ENCODE results near the gene AP1S3.
"Not testable (repeated sequence)": the region's sequence is repeated elsewhere in the genome, so short reads cannot be mapped to it uniquely, and the experiment has no call there.

AP1S3 gene

GRCh38 chr2:223797811-223798721 is 39.3 kb downstream of the AP1S3 start:
- DNase-seq: no peak

- DNase-seq: no peak
Measured at GRCh38 chr2:223797037-223797436, 40.3 kb downstream of the AP1S3 start.

DNA sequence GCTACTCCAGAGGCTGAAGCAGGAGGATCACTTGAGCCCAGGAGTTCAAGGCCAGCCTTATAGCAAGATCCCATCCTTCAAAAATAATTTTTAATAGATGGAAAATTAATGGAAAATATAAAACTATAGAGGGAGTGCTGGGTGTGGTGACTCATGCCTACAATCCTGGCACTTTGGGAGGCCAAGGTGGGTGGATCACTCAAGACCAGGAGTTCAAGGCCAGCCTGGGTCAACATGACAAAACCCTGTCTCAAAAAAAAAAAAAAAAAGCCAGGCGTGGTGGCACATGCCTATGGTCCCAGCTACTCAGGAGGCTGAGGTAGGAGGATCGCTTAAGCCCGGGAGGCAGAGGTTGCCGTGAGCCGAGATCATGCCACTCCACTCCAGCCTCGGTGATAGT is 48.0 kb downstream of the AP1S3 start:
- DNase-seq: no peak

DNA sequence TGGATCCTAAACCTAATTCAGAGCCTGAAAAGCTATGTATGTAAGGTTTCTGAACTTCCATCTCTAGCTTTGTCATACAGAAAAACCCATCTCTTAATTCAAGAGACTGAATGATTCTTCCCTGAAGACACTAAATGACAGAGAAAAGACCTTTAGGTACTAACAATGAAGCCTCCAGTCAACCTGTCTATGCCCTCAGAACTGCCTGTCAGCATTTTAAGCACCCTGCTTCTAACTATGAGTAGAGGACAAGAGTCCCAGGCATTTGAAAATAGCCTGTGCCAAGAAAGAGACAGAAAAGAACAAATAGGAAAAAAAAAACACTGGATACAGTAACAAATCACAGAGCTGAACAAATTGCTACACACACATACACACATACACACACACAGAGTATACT is 48.6 kb downstream of the AP1S3 start:
- DNase-seq: no peak

GRCh38 chr2:223788106-223788505 is 49.3 kb downstream of the AP1S3 start:
- DNase-seq: not testable (repeated sequence)

DNA sequence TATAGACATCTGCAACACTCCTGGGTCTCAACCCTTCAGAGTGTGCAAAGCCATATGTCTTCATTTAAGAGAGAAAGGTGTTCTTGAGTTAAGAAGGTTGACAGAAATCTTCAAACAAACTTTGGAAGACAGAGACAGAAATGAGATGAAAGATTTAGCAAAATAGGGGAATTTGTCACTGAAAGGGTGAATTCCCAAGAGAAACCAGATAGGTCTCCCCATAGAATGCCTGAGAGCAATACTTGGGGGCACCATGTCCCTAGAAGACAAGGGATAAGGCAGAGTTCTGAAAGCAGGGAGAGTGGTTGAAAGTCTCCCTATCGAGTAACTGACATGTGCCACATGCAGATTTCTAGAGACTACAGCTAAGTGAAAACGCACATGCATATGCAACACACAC is 50.0 kb downstream of the AP1S3 start:
- no peak for DNase-seq

GRCh38 chr2:223786943-223787342 is 50.4 kb downstream of the AP1S3 start:
- DNase-seq: no peak

DNA sequence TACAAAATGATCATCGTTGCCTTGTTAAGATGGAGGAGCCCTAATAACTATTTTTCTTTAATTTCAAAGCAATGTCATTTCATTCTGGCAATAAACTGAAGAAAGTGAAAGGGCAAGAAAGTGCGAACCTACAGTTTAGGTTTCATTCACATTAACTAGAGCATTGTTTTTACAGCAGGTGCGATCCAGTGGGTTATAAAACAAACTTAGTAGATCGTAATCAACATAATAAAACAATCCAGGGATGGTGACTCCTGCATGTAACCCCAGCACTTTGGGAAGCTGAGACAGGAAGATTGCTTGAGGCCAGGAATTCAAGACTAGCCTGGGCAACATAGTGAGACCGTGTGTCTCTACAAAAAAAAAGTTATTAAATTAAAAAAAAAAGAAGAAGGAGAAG is 51.1 kb downstream of the AP1S3 start:
- DNase-seq: no peak

- no peak for DNase-seq
Measured at GRCh38 chr2:223784221-223784772, 53.1 kb downstream of the AP1S3 start.

GRCh38 chr2:223782629-223783028 is 54.8 kb downstream of the AP1S3 start:
- DNase-seq: no peak

GRCh38 chr2:223781560-223781959 is 55.8 kb downstream of the AP1S3 start:
- no peak for DNase-seq

DNA sequence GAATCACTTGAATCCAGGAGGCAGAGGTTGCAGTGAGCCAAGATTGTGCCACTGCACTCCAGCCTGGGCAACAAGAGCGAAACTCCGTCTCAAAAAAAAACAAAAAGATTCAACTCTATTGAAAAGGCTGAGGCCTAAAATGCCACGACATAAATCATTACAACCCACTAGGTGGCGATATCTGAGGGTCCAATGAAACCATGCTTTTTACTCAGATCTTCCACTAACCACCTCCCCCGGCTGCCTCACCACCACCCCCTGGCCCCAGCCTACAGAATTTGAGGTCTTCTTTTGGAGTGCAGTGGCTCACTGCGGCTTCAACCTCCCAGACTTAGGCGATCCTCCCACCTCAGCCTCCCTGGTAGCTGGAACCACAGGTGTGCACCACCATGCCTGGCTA is 57.5 kb downstream of the AP1S3 start:
- DNase-seq: no peak

DNA sequence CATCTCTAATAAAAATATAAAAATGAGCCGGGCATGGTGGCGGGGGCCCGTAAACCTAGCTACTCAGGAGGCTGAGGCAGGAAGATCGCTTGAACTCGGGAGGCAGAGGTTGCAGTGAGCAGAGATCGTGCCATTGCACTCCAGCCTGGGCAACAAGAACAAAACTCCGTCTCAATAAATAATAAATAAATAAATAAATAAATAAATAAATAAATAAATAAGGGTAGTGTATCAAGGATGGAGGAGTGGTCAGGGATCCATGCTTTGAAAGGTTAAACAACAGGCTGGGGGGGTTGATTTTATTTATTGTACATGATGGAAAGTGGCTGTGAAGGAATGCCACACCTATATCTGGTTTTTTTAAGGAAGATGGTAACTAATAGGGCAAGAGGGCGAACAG is 63.2 kb downstream of the AP1S3 start:
- no peak for DNase-seq

- DNase-seq: no peak
Measured at GRCh38 chr2:223772363-223772762, 65.0 kb downstream of the AP1S3 start.

- no peak for DNase-seq
Measured at GRCh38 chr2:223771475-223771874, 65.9 kb downstream of the AP1S3 start.

GRCh38 chr2:223768179-223768578 is 69.2 kb downstream of the AP1S3 start:
- DNase-seq: no peak

GRCh38 chr2:223767341-223767740 is 70.0 kb downstream of the AP1S3 start:
- DNase-seq: no peak

- DNase-seq: no peak
Measured at GRCh38 chr2:223765221-223765785, 72.1 kb downstream of the AP1S3 start.

DNA sequence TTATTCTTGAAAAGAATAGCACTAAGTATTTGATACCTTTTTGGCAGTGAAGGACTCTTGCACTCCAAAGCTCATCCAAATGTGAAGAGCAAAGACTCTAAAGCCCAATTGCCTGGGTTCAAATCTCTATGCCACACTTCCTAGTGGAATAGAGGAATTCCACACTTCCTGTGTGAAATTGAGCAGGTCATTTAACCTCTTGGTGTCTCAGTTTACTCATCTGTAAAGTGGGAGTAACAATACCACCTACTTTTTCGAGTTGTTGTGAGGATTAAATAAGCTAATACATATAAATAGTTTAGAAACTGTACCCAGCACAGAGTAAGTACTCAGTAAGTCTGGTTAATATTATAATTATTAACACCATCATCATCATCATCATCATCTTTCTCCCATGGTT is 72.6 kb downstream of the AP1S3 start:
- no peak for DNase-seq

GRCh38 chr2:223762853-223763252 is 74.5 kb downstream of the AP1S3 start:
- no peak for DNase-seq

GRCh38 chr2:223761746-223762145 is 75.6 kb downstream of the AP1S3 start:
- DNase-seq: not testable (repeated sequence)

DNA sequence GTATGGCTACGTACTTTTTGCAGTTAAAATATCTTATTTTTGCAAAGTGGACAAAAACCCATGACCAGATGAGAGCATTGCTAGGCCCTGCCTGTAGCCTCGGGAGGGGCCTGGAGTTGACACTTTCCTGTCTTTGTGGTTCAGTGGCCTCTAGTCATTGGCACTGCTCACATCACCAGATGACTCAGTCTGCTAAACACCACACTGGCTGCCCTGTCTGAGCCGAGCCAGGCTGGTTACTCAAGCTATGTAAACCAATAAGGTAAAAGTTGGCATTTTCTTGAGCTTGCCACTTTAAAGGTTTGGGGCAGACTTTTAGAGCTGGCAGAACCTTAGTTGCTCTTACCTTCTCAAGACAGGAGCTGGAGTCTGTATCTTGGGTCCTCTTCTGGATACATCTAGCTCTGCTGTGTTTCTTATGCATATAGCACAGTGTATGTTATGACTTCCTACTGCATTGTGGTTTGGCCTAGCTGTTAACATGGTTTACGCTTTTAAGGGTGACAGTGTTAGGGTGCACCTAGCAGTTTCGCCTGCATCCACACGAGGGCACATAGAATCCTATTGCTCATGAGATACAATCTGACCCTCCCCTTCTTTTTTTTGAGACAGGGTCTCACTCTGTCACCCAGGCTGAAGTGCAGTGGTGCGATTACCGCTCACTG is 76.4 kb downstream of the AP1S3 start:
- no peak for DNase-seq

GRCh38 chr2:223759569-223760430 is 77.6 kb downstream of the AP1S3 start:
- no peak for DNase-seq

Data from activated CD4-positive, alpha-beta T cell treated with anti-CD3 and anti-CD28 coated beads for 1 hour (primary cell).